HepG2 (cell line): ENCODE data around the gene CCDC33. TPM values are rescaled to one million over a fixed set of nuclear protein-coding genes. Genes with fewer than 3 reads are reported as not detected.

Source experiments
- ATAC-seq: fragments of 200-7000 bp; cut with Tn5 transposase; 3 replicates; pipeline ENCODE4 v1.9.1; 2020; ENCODE audit warnings: mild to moderate bottlenecking, moderate library complexity
- BruUV-seq: library from RNA; stranded (reverse); fragments of 400-500 nt; replicated peaks from 2 replicates; lab custom pipeline; 2021; lab: Mats Ljungman, UMichigan
- CTCF ChIA-PET: fragments of 300-600 bp; formaldehyde crosslinking; extraction: SDS; loops from one replicate; lab custom pipeline; 2021; ENCODE audit warnings: low total read pairs, inconsistent platforms, low intra/inter-chr PET ratio; lab: Yijun Ruan, JAX
- POLR2A ChIA-PET: fragments of 350-600 bp; sonication (Branson Sonifier 250); formaldehyde crosslinking; loops from one replicate; lab custom pipeline; 2020; ENCODE audit warnings: antibody characterized with exemption, inconsistent platforms; lab: Yijun Ruan, JAX
- DNase-seq: peaks from one replicate; pipeline ENCODE4 v3.0.0-alpha.2; 2015; ENCODE audit warnings: low spot score
- FAIRE-seq: peaks from 3 replicates; lab custom pipeline; 2011; peaks lifted over from hg19 to GRCh38; lab: Jason Lieb, UNC
- H2AFZ ChIP-seq: one replicate; pipeline ENCODE4 v1.6.1; 2011; ENCODE audit warnings: low read length, inconsistent platforms
- H3K27ac ChIP-seq: fragments of 300-600 bp; 3 replicates; pipeline ENCODE4 v1.8.0; 2011; ENCODE audit warnings: mixed run types, mild to moderate bottlenecking, mixed read lengths, low read length, inconsistent platforms; ENCODE audit not compliant: insufficient read depth; ENCODE audit errors: extremely low read length
- H3K27me3 ChIP-seq, 2 experiments: fragments of 200-600 bp in 1 of 2; 2 replicates in 1 of 2; 3 replicates in 1 of 2; pipeline versions ENCODE4 v1.6.0 to v1.8.0; 2011; ENCODE audit warnings: low read length in 2 of 2, mild to moderate bottlenecking in 2 of 2, moderate library complexity in 2 of 2, inconsistent platforms in 1 of 2; ENCODE audit not compliant: insufficient read depth in 2 of 2, control insufficient read depth in 1 of 2
- H3K36me3 ChIP-seq, 2 experiments: fragments of 200-600 bp in 1 of 2; replicated peaks in 1 of 2; 2 replicates in 1 of 2; 3 replicates in 1 of 2; pipeline versions ENCODE4 v1.5.1 to v1.8.0; 2011; ENCODE audit warnings: low read length in 2 of 2, inconsistent platforms in 1 of 2; ENCODE audit not compliant: insufficient read depth in 2 of 2, control insufficient read depth in 1 of 2
- H3K4me1 ChIP-seq: 2 replicates; pipeline ENCODE4 v1.5.1; 2012; ENCODE audit warnings: low read length, inconsistent platforms; ENCODE audit not compliant: insufficient read depth
- H3K4me2 ChIP-seq: 2 replicates; pipeline ENCODE4 v1.6.0; 2011; ENCODE audit warnings: low read depth, low read length, inconsistent platforms
- H3K4me3 ChIP-seq, 3 experiments: fragments of 200-600 bp in 1 of 3; sonication (generic), shearing (Covaris generic) in 1 of 3; replicated peaks in 1 of 3; 2 replicates each; pipeline ENCODE4 v1.5.1; 2011 to 2016; ENCODE audit warnings: low read length in 3 of 3, inconsistent platforms in 2 of 3, low read depth in 2 of 3, mild to moderate bottlenecking in 2 of 3, control low read depth in 1 of 3, mixed read lengths in 1 of 3; ENCODE audit not compliant: insufficient read depth in 1 of 3
- H3K79me2 ChIP-seq: one replicate; pipeline ENCODE4 v1.6.1; 2011; ENCODE audit warnings: low read length, inconsistent platforms; ENCODE audit not compliant: insufficient read depth
- H3K9ac ChIP-seq: 2 replicates; pipeline ENCODE4 v1.6.0; 2011; ENCODE audit warnings: mild to moderate bottlenecking, low read depth, low read length, inconsistent platforms; ENCODE audit not compliant: insufficient read depth
- H3K9me3 ChIP-seq: 2 replicates; pipeline ENCODE4 v1.5.1; 2012; ENCODE audit warnings: mild to moderate bottlenecking, low read length
- H4K20me1 ChIP-seq: 2 replicates; pipeline ENCODE4 v1.6.0; 2011; ENCODE audit warnings: inconsistent platforms, mild to moderate bottlenecking, low read length, moderate library complexity; ENCODE audit not compliant: insufficient read depth
- AGO2 ChIP-seq: fragments of 200-400 bp; formaldehyde crosslinking; optimal IDR thresholded peaks from 2 replicates; pipeline ENCODE3; 2017; ENCODE audit warnings: mild to moderate bottlenecking, low read depth, low read length, moderate library complexity
- ARNT2 ChIP-seq: sonication (generic); formaldehyde crosslinking; IDR thresholded peaks from 2 replicates; pipeline ENCODE4 v1.8.0; 2022; ENCODE audit warnings: mild to moderate bottlenecking, low read depth, missing genetic modification reagents, moderate library complexity
- ATF1 ChIP-seq: IDR thresholded peaks from 2 replicates; pipeline ENCODE4 v1.6.1; 2016; ENCODE audit warnings: mild to moderate bottlenecking, control low read depth
- CREB3 ChIP-seq: sonication (generic); formaldehyde crosslinking; IDR thresholded peaks from 2 replicates; pipeline ENCODE4 v1.5.0; 2020; ENCODE audit warnings: missing genetic modification reagents
- IKZF4 ChIP-seq: sonication (generic); formaldehyde crosslinking; IDR thresholded peaks from 2 replicates; pipeline ENCODE4 v1.5.1; 2020; ENCODE audit warnings: borderline replicate concordance, mild to moderate bottlenecking, low read depth, missing genetic modification reagents; ENCODE audit errors: not compliant biosample characterization
- KAT7 ChIP-seq: IDR thresholded peaks from 2 replicates; pipeline ENCODE4 v1.6.1; 2018; ENCODE audit warnings: borderline replicate concordance, missing compliant biosample characterization
- KDM6A ChIP-seq: IDR thresholded peaks from 2 replicates; pipeline ENCODE4 v1.6.1; 2016; ENCODE audit warnings: low read depth
- KLF9 ChIP-seq: IDR thresholded peaks from 2 replicates; pipeline ENCODE4 v1.6.1; 2016; ENCODE audit warnings: low read depth
- KMT2A ChIP-seq: sonication (generic); formaldehyde crosslinking; IDR thresholded peaks from 2 replicates; pipeline ENCODE4 v1.4.0; 2020; ENCODE audit warnings: missing genetic modification reagents
- NFE2L1 ChIP-seq: sonication (generic); formaldehyde crosslinking; IDR thresholded peaks from 2 replicates; pipeline ENCODE4 v1.4.0; 2020; ENCODE audit warnings: missing genetic modification reagents, mild to moderate bottlenecking, borderline replicate concordance
- PBX2 ChIP-seq: IDR thresholded peaks from 2 replicates; pipeline ENCODE4 v1.6.1; 2016; ENCODE audit warnings: control low read depth
- PHF20 ChIP-seq: sonication (generic); formaldehyde crosslinking; IDR thresholded peaks from 2 replicates; pipeline ENCODE4 v1.5.0; 2020; ENCODE audit warnings: mild to moderate bottlenecking, missing genetic modification reagents
- RBFOX2 ChIP-seq: fragments of 200-400 bp; formaldehyde crosslinking; IDR thresholded peaks from 2 replicates; pipeline ENCODE4 v1.6.1; 2017; ENCODE audit warnings: low read depth, mild to moderate bottlenecking, low read length
- RNF2 ChIP-seq: fragments of 450-650 bp; conservative IDR thresholded peaks from 2 replicates; pipeline ENCODE4 v1.6.1; 2016; ENCODE audit warnings: low read depth
- SAFB2 ChIP-seq: sonication (generic); formaldehyde crosslinking; IDR thresholded peaks from 2 replicates; pipeline ENCODE4 v1.5.1; 2020; ENCODE audit warnings: missing genetic modification reagents, low read depth, mild to moderate bottlenecking, borderline replicate concordance
- SRY ChIP-seq: sonication (generic); formaldehyde crosslinking; IDR thresholded peaks from 2 replicates; pipeline ENCODE4 v1.8.0; 2022; ENCODE audit warnings: mild to moderate bottlenecking, missing genetic modification reagents
- XRCC5 ChIP-seq: fragments of 200-400 bp; formaldehyde crosslinking; optimal IDR thresholded peaks from 2 replicates; pipeline ENCODE3; 2017; ENCODE audit warnings: mild to moderate bottlenecking, low read length
- ZNF136 ChIP-seq: sonication (generic); formaldehyde crosslinking; IDR thresholded peaks from 2 replicates; pipeline ENCODE4 v1.8.1; 2022; ENCODE audit warnings: low read depth, mild to moderate bottlenecking, moderate library complexity, missing genetic modification reagents
- ZNF567 ChIP-seq: sonication (generic); formaldehyde crosslinking; IDR thresholded peaks from 2 replicates; pipeline ENCODE4 v1.8.1; 2023; ENCODE audit warnings: mild to moderate bottlenecking, missing genetic modification reagents, borderline replicate concordance
- WGBS: methylation state at CpG from one replicate; pipeline ENCODE4 v1.1.6; 2017; ENCODE audit warnings: low lambda C conversion rate; 5-methylcytosine and 5-hydroxymethylcytosine counted together
- in situ Hi-C: cut with HindIII; loops from 2 replicates; pipeline ENCODE4 v1.10.0; 2017; ENCODE audit warnings: low pct_unique_long_range_greater_than_20kb; ENCODE audit not compliant: extremely low pct_ligation_motif_present
- intact Hi-C: fragments of 100-400 bp; cut with micrococcal nuclease; formaldehyde crosslinking; loops from one replicate; pipeline ENCODE4 v1.10.0; 2022; ENCODE audit not compliant: unreplicated experiment
- polyA plus RNA-seq, 8 experiments: library from polyadenylated mRNA; depleted of rRNA in 3 of 8; stranded (reverse) in 7 of 8; unstranded in 1 of 8; fragments of >200 nt; fragmentation: Illumina TruSeq in 4 of 8; extraction: Trizol in 4 of 8; gene quantifications; 2 replicates each; pipeline versions ENCODE4 v1.2.1 to v1.2.3, GENCODE V29; 2011 to 2016; ENCODE audit warnings: low read depth in 4 of 8, missing spikeins in 1 of 8, mixed read lengths in 1 of 8; ENCODE audit not compliant: insufficient read depth in 1 of 8
- total RNA-seq, 5 experiments: library from RNA; depleted of rRNA; stranded (reverse); fragments of >200 nt; fragmentation: Illumina TruSeq; extraction: Trizol; gene quantifications; 2 replicates each; pipeline ENCODE4 v1.2.3, GENCODE V29; 2016; ENCODE audit warnings: low read depth in 1 of 5
- TF ChIP-seq, protein P1 (sequence below): sonication (generic); formaldehyde crosslinking; IDR thresholded peaks from 2 replicates; pipeline ENCODE4 v1.5.0; 2020; ENCODE audit warnings: missing genetic modification reagents, mild to moderate bottlenecking, borderline replicate concordance

CCDC33 gene
- total and polyA plus RNA-seq, 2 of the 13 experiments (the other 11 are each of a cell fraction or from before 2014, with no cell fraction given) = 0.30 TPM; not detected in 1

- no peak for FAIRE-seq
- intact Hi-C loops (no loop called here), in situ Hi-C loops (no loop called here)
- WGBS = 56% methylated on average over 12 of the region's 14 CpGs
- peaks cover 0 to 23% of the 10 kb centered on the region in 2 experiments; a peak in 4 of 5 replicates for H3K27me3 ChIP-seq
- POLR2A ChIA-PET = no interaction called here
- H3K27ac ChIP-seq = no peak overlapping the region
- no peaks in the 10 kb centered on the region for H3K9me3 ChIP-seq
- no peak overlapping the region for H3K4me3 ChIP-seq
- no peaks in the 10 kb centered on the region for H3K36me3 ChIP-seq
- H3K4me2 ChIP-seq = no peak overlapping the region
- H3K9ac ChIP-seq = no peak overlapping the region
- H3K4me1 ChIP-seq = 0 out of 2 replicates have a peak, but pooled peaks cover 6% of the 10 kb centered on the region
- TF ChIP-seq PBX2 (CRISPR knock-in tag) (no peak), RBFOX2 (no peak), RNF2 (no peak), CREB3 (CRISPR knock-in tag) (no peak), NFE2L1 (CRISPR knock-in tag) (no peak), PHF20 (CRISPR knock-in tag) (no peak), KLF9 (CRISPR knock-in tag) (no peak), ARNT2 (CRISPR knock-in tag) (no peak), KDM6A (no peak), XRCC5 (no peak), AGO2 (no peak), SAFB2 (CRISPR knock-in tag) (no peak), ZNF136 (CRISPR knock-in tag) (no peak), KAT7 (CRISPR knock-in tag) (no peak), ZNF567 (CRISPR knock-in tag) (no peak), IKZF4 (no peak), SRY (CRISPR knock-in tag) (no peak), ATF1 (CRISPR knock-in tag) (no peak), KMT2A (no peak)
- TF ChIP-seq, protein P1, sequence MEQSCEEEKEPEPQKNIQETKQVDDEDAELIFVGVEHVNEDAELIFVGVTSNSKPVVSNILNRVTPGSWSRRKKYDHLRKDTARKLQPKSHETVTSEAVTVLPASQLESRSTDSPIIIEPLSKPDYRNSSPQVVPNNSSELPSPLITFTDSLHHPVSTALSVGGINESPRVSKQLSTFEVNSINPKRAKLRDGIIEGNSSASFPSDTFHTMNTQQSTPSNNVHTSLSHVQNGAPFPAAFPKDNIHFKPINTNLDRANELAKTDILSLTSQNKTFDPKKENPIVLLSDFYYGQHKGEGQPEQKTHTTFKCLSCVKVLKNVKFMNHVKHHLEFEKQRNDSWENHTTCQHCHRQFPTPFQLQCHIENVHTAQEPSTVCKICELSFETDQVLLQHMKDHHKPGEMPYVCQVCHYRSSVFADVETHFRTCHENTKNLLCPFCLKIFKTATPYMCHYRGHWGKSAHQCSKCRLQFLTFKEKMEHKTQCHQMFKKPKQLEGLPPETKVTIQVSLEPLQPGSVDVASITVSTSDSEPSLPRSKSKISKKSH = no peak
- no peak for DNase-seq
- BruUV-seq = no TSS peak
- CTCF ChIA-PET = no interaction called here
- H2AFZ ChIP-seq = no peak overlapping the region
- H4K20me1 ChIP-seq = no peaks in the 10 kb centered on the region
- no peaks in the 10 kb centered on the region for H3K79me2 ChIP-seq
- no peak for ATAC-seq
These were observed 107.1 kb downstream of the CCDC33 start for GRCh38 chr15:74343127-74343796.
